K562 (cell line): ENCODE results near the gene RABGAP1L. TPM values are rescaled to one million over a fixed set of nuclear protein-coding genes. Genes with fewer than 3 reads are reported as not detected.

Source experiments
- ZBTB40 ChIP-seq, 2 experiments: fragments of 450-650 bp in 1 of 2; sonication (generic) in 1 of 2; formaldehyde crosslinking in 1 of 2; IDR thresholded peaks; 2 replicates each; pipeline versions ENCODE4 v1.7.1 to v1.9.0; 2016 to 2022; ENCODE audit warnings: inconsistent platforms in 1 of 2, mild to moderate bottlenecking in 1 of 2, missing genetic modification reagents in 1 of 2
- ZNF431 ChIP-seq: sonication (generic); formaldehyde crosslinking; IDR thresholded peaks from 2 replicates; pipeline ENCODE4 v1.8.0; 2022; ENCODE audit warnings: mild to moderate bottlenecking, missing genetic modification reagents
- polyA plus RNA-seq, 8 experiments: library from polyadenylated mRNA; depleted of rRNA in 4 of 8; stranded (reverse) in 5 of 8; unstranded in 3 of 8; fragments of >200 nt; fragmentation: Nextera tagmentation in 2 of 8; fragmentation: Illumina TruSeq in 1 of 8; extraction: Ambion mirVana in 2 of 8; extraction: Trizol in 1 of 8; gene quantifications; 2 replicates each; pipeline versions ENCODE4 v1.2.1 to v1.2.3, GENCODE V29; 2011 to 2014; ENCODE audit warnings: inconsistent platforms in 1 of 8, missing spikeins in 1 of 8
- total RNA-seq, 7 experiments: library from RNA; depleted of rRNA in 6 of 7; stranded (reverse); fragments of >200 nt in 6 of 7; fragmentation: Illumina TruSeq in 2 of 7; extraction: Trizol in 2 of 7; gene quantifications; 2 replicates each; pipeline versions ENCODE4 v1.2.1 to v1.2.3, GENCODE V29; 2011 to 2021; ENCODE audit warnings: low replicate concordance in 1 of 7

Gene RABGAP1L
- total and polyA plus RNA-seq, 9 of the 15 experiments (the other 6 are each of a cell fraction or from before 2014, with no cell fraction given), result 16.5 to 44.9 (median 26.7) TPM

GRCh38 chr1:174224641-174225040 is 65.3 kb downstream of the RABGAP1L start (continued):
- TF ChIP-seq ZBTB40 (IDR thresholded peaks at IDR 0.05) (no peak), ZBTB40 (CRISPR knock-in tag; IDR thresholded peaks at IDR 0.05) (no peak), ZNF431 (no peak)
